Neuronal stem cell (in vitro differentiated cells): ENCODE results near the gene FGGY.

Experiments
- DNase-seq: peaks from one replicate; pipeline ENCODE4 v3.0.0-alpha.2; 2013; ENCODE audit warnings: low spot score
- H2AFZ ChIP-seq: one replicate; pipeline ENCODE4 v1.6.1; 2013; ENCODE audit warnings: mild to moderate bottlenecking, low read length, inconsistent platforms
- H2AK5ac ChIP-seq: 2 replicates; pipeline ENCODE4 v1.6.1; 2013; ENCODE audit warnings: low read depth, mild to moderate bottlenecking, inconsistent platforms, low read length, moderate library complexity, mixed read lengths
- H2BK120ac ChIP-seq: 2 replicates; pipeline ENCODE4 v1.6.1; 2013; ENCODE audit warnings: low read depth, mild to moderate bottlenecking, inconsistent platforms, low read length, moderate library complexity, mixed read lengths
- H2BK12ac ChIP-seq: one replicate; pipeline ENCODE4 v1.6.1; 2013; ENCODE audit warnings: low read length, inconsistent platforms
- H2BK15ac ChIP-seq: 2 replicates; pipeline ENCODE4 v1.6.1; 2013; ENCODE audit warnings: mild to moderate bottlenecking, low read length, inconsistent platforms, mixed read lengths
- H2BK5ac ChIP-seq: one replicate; pipeline ENCODE4 v1.6.1; 2013; ENCODE audit warnings: inconsistent platforms, mild to moderate bottlenecking, low read length, moderate library complexity
- H3K14ac ChIP-seq: one replicate; pipeline ENCODE4 v1.6.1; 2013; ENCODE audit warnings: low read length, inconsistent platforms
- H3K18ac ChIP-seq: 2 replicates; pipeline ENCODE4 v1.6.1; 2013; ENCODE audit warnings: low read length, inconsistent platforms
- H3K23ac ChIP-seq: 2 replicates; pipeline ENCODE4 v1.6.1; 2013; ENCODE audit warnings: low read depth, mild to moderate bottlenecking, mixed read lengths, low read length, inconsistent platforms; ENCODE audit not compliant: poor library complexity
- H3K27ac ChIP-seq: replicated peaks from 3 replicates; pipeline ENCODE4 v1.5.1; 2013; ENCODE audit warnings: low read length, inconsistent platforms
- H3K27me3 ChIP-seq, 3 experiments: 2 replicates each; pipeline ENCODE4 v1.6.1; 2013; ENCODE audit warnings: low read length in 3 of 3, mild to moderate bottlenecking in 2 of 3, inconsistent platforms in 1 of 3, low read depth in 1 of 3, mixed read lengths in 1 of 3, moderate library complexity in 1 of 3; ENCODE audit not compliant: control insufficient read depth in 3 of 3, insufficient read depth in 3 of 3
- H3K36me3 ChIP-seq, 2 donors: replicated peaks in 1 of 2; 2 replicates each; pipeline ENCODE4 v1.6.1; 2013; ENCODE audit warnings: low read length in 2 of 2; ENCODE audit not compliant: control insufficient read depth in 2 of 2, insufficient read depth in 2 of 2
- H3K4ac ChIP-seq: 2 replicates; pipeline ENCODE4 v1.6.1; 2013; ENCODE audit warnings: inconsistent platforms, mild to moderate bottlenecking, low read length, moderate library complexity
- H3K4me1 ChIP-seq, 2 donors: 1 replicate in 1 of 2; 2 replicates in 1 of 2; pipeline ENCODE4 v1.6.1; 2013; ENCODE audit warnings: low read length in 2 of 2, low read depth in 1 of 2; ENCODE audit not compliant: control insufficient read depth in 2 of 2, insufficient read depth in 1 of 2
- H3K4me2 ChIP-seq: one replicate; pipeline ENCODE4 v1.6.1; 2013; ENCODE audit warnings: mild to moderate bottlenecking, low read length, inconsistent platforms; ENCODE audit not compliant: insufficient read depth, poor library complexity, severe bottlenecking
- H3K4me3 ChIP-seq, 2 donors: 2 replicates each; pipeline ENCODE4 v1.5.1; 2013; ENCODE audit warnings: low read length in 2 of 2, mild to moderate bottlenecking in 2 of 2, inconsistent platforms in 1 of 2, moderate library complexity in 1 of 2
- H3K79me1 ChIP-seq: one replicate; pipeline ENCODE4 v1.6.1; 2013; ENCODE audit warnings: low read depth, mild to moderate bottlenecking, inconsistent platforms, low read length, moderate library complexity
- H3K9ac ChIP-seq: one replicate; pipeline ENCODE4 v1.6.1; 2013; ENCODE audit warnings: mild to moderate bottlenecking, low read depth, low read length, inconsistent platforms; ENCODE audit not compliant: poor library complexity
- H3K9me3 ChIP-seq, 2 donors: replicated peaks in 1 of 2; 2 replicates each; pipeline versions ENCODE3 to v1.6.1; 2013; ENCODE audit warnings: low read length in 2 of 2, mild to moderate bottlenecking in 2 of 2, inconsistent platforms in 1 of 2, low read depth in 1 of 2, mixed read lengths in 1 of 2, moderate library complexity in 1 of 2; ENCODE audit not compliant: control insufficient read depth in 2 of 2, insufficient read depth in 1 of 2
- H4K8ac ChIP-seq: one replicate; pipeline ENCODE4 v1.6.1; 2013; ENCODE audit warnings: low read depth, mild to moderate bottlenecking, inconsistent platforms, low read length, moderate library complexity
- H4K91ac ChIP-seq: one replicate; pipeline ENCODE4 v1.6.1; 2013; ENCODE audit warnings: low read length, low read depth, mild to moderate bottlenecking, inconsistent platforms; ENCODE audit not compliant: poor library complexity
- WGBS, 2 donors: extraction: QIAGEN DNeasy Blood & Tissue Kit; methylation state at CpG; one replicate each; pipeline ENCODE4 v1.1.7; 2013; ENCODE audit warnings: missing lambda C conversion rate in 2 of 2, mixed read lengths in 1 of 2; ENCODE audit not compliant: insufficient read length in 2 of 2, insufficient replicate concordance in 1 of 2; ENCODE audit errors: extremely low coverage in 2 of 2; 5-methylcytosine and 5-hydroxymethylcytosine counted together

Gene FGGY

GRCh38 chr1:59413327-59413720 is 116.4 kb downstream of the FGGY start:
- Histone ChIP-seq H3K9ac (no peak overlapping the region), H3K14ac (no peak overlapping the region), H3K9me3 (no peaks in the 10 kb centered on the region), H3K27ac (no peak overlapping the region), H3K36me3 (no peaks in the 10 kb centered on the region), H4K91ac (no peak overlapping the region), H3K4ac (no peak overlapping the region), H2BK120ac (no peak overlapping the region), H3K18ac (no peak overlapping the region), H3K79me1 (peaks cover 1% of the 10 kb centered on the region), H2BK15ac (no peak overlapping the region), H2AFZ (no peak overlapping the region), H4K8ac (no peak overlapping the region), H2BK5ac (no peak overlapping the region), H3K4me3 (no peak overlapping the region), H3K4me2 (no peak overlapping the region), H3K23ac (no peak overlapping the region), H3K4me1 (peaks cover 0 to 7% of the 10 kb centered on the region in 2 donors), H3K27me3 (no peaks in the 10 kb centered on the region), H2BK12ac (no peak overlapping the region), H2AK5ac (no peak overlapping the region)
- WGBS, 2 donors: no CpG with 5 or more reads among the region's 1 CpG
- DNase-seq: no peak

GRCh38 chr1:59414406-59415133 is 117.7 kb downstream of the FGGY start:
- H2BK5ac ChIP-seq: no peak overlapping the region
- no peak overlapping the region for H2AFZ ChIP-seq
- H3K36me3 ChIP-seq: no peaks in the 10 kb centered on the region
- no peaks in the 10 kb centered on the region for H3K4me1 ChIP-seq
- no CpG with 5 or more reads among the region's 6 CpGs for WGBS, 2 donors
- no peak overlapping the region for H2BK15ac ChIP-seq
- no peaks in the 10 kb centered on the region for H3K27me3 ChIP-seq
- peaks cover 1% of the 10 kb centered on the region for H3K79me1 ChIP-seq
- H3K23ac ChIP-seq: no peak overlapping the region
- no peak overlapping the region for H4K91ac ChIP-seq
- H3K4ac ChIP-seq: no peak overlapping the region
- no peaks in the 10 kb centered on the region for H3K9me3 ChIP-seq
- no peak overlapping the region for H3K4me2 ChIP-seq
- H2BK12ac ChIP-seq: no peak overlapping the region
- H4K8ac ChIP-seq: no peak overlapping the region
- H2BK120ac ChIP-seq: no peak overlapping the region
- no peak overlapping the region for H3K4me3 ChIP-seq
- no peak overlapping the region for H3K18ac ChIP-seq
- H3K14ac ChIP-seq: no peak overlapping the region
- no peak for DNase-seq
- H3K9ac ChIP-seq: no peak overlapping the region
- H3K27ac ChIP-seq: no peak overlapping the region
- no peak overlapping the region for H2AK5ac ChIP-seq

GRCh38 chr1:59415286-59415850 is 118.5 kb downstream of the FGGY start:
- H2BK5ac ChIP-seq: no peak overlapping the region
- no peak overlapping the region for H2AFZ ChIP-seq
- H3K79me1 ChIP-seq: peaks cover 1% of the 10 kb centered on the region
- no peak overlapping the region for H3K4me3 ChIP-seq
- H2BK12ac ChIP-seq: no peak overlapping the region
- no peaks in the 10 kb centered on the region for H3K27me3 ChIP-seq
- WGBS, 2 donors: no CpG with 5 or more reads among the region's 5 CpGs
- no peak overlapping the region for H3K4ac ChIP-seq
- H4K8ac ChIP-seq: no peak overlapping the region
- H2BK120ac ChIP-seq: no peak overlapping the region
- H3K14ac ChIP-seq: no peak overlapping the region
- H3K9me3 ChIP-seq: peaks cover 0 to 2% of the 10 kb centered on the region in 2 donors
- no peak for DNase-seq
- H2AK5ac ChIP-seq: no peak overlapping the region
- H3K23ac ChIP-seq: no peak overlapping the region
- no peak overlapping the region for H3K18ac ChIP-seq
- H3K4me2 ChIP-seq: no peak overlapping the region
- no peak overlapping the region for H4K91ac ChIP-seq
- H3K27ac ChIP-seq: no peak overlapping the region
- no peaks in the 10 kb centered on the region for H3K36me3 ChIP-seq
- H3K9ac ChIP-seq: no peak overlapping the region
- H2BK15ac ChIP-seq: no peak overlapping the region
- no peaks in the 10 kb centered on the region for H3K4me1 ChIP-seq

GRCh38 chr1:59415881-59416280 is 119.0 kb downstream of the FGGY start:
- Histone ChIP-seq H3K27ac (no peak overlapping the region), H2AK5ac (no peak overlapping the region), H3K14ac (no peak overlapping the region), H3K9me3 (peaks cover 0 to 2% of the 10 kb centered on the region in 2 donors), H3K4me2 (no peak overlapping the region), H3K18ac (no peak overlapping the region), H2BK15ac (no peak overlapping the region), H3K4me3 (no peak overlapping the region), H3K23ac (no peak overlapping the region), H2BK5ac (no peak overlapping the region), H3K9ac (no peak overlapping the region), H3K36me3 (no peaks in the 10 kb centered on the region), H4K91ac (no peak overlapping the region), H3K79me1 (peaks cover 1% of the 10 kb centered on the region), H4K8ac (no peak overlapping the region), H3K4me1 (no peaks in the 10 kb centered on the region), H2BK12ac (no peak overlapping the region), H3K4ac (no peak overlapping the region), H2AFZ (no peak overlapping the region), H2BK120ac (no peak overlapping the region), H3K27me3 (no peaks in the 10 kb centered on the region)
- no peak for DNase-seq
